Neural cell (in vitro differentiated cells): Measurements from ENCODE around the gene CRADD.

ENCODE experiments used
- CTCF ChIP-seq: fragments of 450-650 bp; IDR thresholded peaks from 2 replicates; pipeline ENCODE4 v1.5.1; 2014; ENCODE audit warnings: antibody characterized with exemption, mild to moderate bottlenecking, moderate library complexity; ENCODE audit not compliant: poor library complexity, severe bottlenecking
- EP300 ChIP-seq: fragments of 450-650 bp; conservative IDR thresholded peaks from 2 replicates; pipeline ENCODE4 v1.6.1; 2014; ENCODE audit warnings: antibody characterized with exemption, mild to moderate bottlenecking, moderate library complexity; ENCODE audit not compliant: poor library complexity, severe bottlenecking
- EZH2 ChIP-seq: fragments of 200-600, 300-800 bp; shearing (Covaris generic), sonication (generic); IDR thresholded peaks from 2 replicates; pipeline ENCODE4 v1.6.1; 2014; ENCODE audit warnings: antibody characterized with exemption, low read length, borderline replicate concordance, mild to moderate bottlenecking; ENCODE audit not compliant: insufficient read depth, poor library complexity, severe bottlenecking
- MXI1 ChIP-seq: fragments of 450-650 bp; conservative IDR thresholded peaks from 2 replicates; pipeline ENCODE4 v1.6.1; 2014; ENCODE audit warnings: antibody characterized with exemption, mild to moderate bottlenecking; ENCODE audit not compliant: poor library complexity, severe bottlenecking
- POLR2AphosphoS5 ChIP-seq: IDR thresholded peaks from 2 replicates; pipeline ENCODE4 v1.6.1; 2012
- SMC3 ChIP-seq: fragments of 450-650 bp; conservative IDR thresholded peaks from 2 replicates; pipeline ENCODE4 v1.6.1; 2014; ENCODE audit warnings: antibody characterized with exemption, mild to moderate bottlenecking, moderate library complexity; ENCODE audit not compliant: poor library complexity
- TAF1 ChIP-seq: IDR thresholded peaks from 2 replicates; pipeline ENCODE4 v1.6.1; 2012; ENCODE audit warnings: low read depth

GRCh38 chr12:93680006-93680405, 2.8 kb downstream of the CRADD start:
- TF ChIP-seq EP300 (no peak), CTCF (no peak), MXI1 (no peak), SMC3 (no peak), TAF1 (no peak), POLR2AphosphoS5 (no peak), EZH2 (no peak)
